Measurements from ENCODE around the gene E2F1.

E2F1 gene

DNA sequence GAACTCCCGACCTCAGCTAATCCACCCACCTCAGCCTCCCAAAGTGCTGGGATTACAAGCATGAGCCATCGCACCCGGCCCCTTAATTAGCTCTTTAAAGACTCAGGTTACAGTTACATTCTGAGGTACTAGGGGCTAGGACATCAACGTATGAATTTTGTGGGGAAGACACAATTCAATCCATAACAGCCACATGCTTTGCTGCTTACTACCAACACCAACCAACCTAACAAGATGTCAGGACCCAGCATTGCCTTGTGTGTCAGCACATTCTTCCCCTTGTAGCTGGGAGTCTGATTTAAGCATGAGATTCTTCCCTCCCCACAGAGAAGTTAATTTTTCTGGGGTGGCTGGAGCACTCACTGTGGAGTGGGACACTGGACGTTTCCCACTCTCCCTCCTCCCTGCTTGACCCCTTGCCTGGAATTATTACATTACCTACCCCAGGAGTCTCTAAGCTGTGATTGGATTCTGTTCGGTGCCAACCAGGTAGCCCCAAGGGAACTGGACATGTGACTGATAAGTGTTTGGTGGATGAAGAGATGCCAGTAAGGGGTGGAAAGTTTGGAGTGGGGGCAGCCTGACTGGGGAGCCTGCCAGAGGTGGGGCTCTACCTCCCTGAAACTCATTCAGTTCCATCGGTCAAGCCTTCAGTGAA lies 39.6 kb upstream of the E2F1 start:
- no peak overlapping the region for H3K4me2 ChIP-seq (ENCODE audit: low read length)
- no peaks in the 10 kb centered on the region for H3K9me3 ChIP-seq (ENCODE audit: control insufficient read depth, insufficient read depth, low read length)
- no peaks in the 10 kb centered on the region for H3K36me3 ChIP-seq (ENCODE audit: control insufficient read depth, low read length)
- H3K27me3 ChIP-seq (ENCODE audit: control insufficient read depth, low read length): no peaks in the 10 kb centered on the region
- no peaks in the 10 kb centered on the region for H3K79me2 ChIP-seq (ENCODE audit: control insufficient read depth, low read length)
- TF ChIP-seq, protein P1, sequence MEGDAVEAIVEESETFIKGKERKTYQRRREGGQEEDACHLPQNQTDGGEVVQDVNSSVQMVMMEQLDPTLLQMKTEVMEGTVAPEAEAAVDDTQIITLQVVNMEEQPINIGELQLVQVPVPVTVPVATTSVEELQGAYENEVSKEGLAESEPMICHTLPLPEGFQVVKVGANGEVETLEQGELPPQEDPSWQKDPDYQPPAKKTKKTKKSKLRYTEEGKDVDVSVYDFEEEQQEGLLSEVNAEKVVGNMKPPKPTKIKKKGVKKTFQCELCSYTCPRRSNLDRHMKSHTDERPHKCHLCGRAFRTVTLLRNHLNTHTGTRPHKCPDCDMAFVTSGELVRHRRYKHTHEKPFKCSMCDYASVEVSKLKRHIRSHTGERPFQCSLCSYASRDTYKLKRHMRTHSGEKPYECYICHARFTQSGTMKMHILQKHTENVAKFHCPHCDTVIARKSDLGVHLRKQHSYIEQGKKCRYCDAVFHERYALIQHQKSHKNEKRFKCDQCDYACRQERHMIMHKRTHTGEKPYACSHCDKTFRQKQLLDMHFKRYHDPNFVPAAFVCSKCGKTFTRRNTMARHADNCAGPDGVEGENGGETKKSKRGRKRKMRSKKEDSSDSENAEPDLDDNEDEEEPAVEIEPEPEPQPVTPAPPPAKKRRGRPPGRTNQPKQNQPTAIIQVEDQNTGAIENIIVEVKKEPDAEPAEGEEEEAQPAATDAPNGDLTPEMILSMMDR (IDR thresholded peaks at IDR 0.05; ENCODE audit: low read depth, low read length, poor library complexity, severe bottlenecking): no peak
- no peak for TF ChIP-seq EZH2phosphoT487 (IDR thresholded peaks at IDR 0.05; ENCODE audit: borderline replicate concordance, low read length)
- no peaks in the 10 kb centered on the region for H3K9me2 ChIP-seq (replicated peaks; ENCODE audit: control insufficient read depth, low read length)
- H3F3A ChIP-seq (ENCODE audit: control insufficient read depth, insufficient read depth): peaks cover 6% of the 10 kb centered on the region; the same call in 1 of the 2 replicates
- H3K27ac ChIP-seq (ENCODE audit: low read depth, low read length): no peak overlapping the region
- H3K4me1 ChIP-seq (ENCODE audit: control insufficient read depth, low read length): peaks cover 3% of the 10 kb centered on the region
- H3K4me3 ChIP-seq (ENCODE audit: low read length): no peak overlapping the region
- H4K20me1 ChIP-seq (ENCODE audit: control insufficient read depth, insufficient read depth, low read depth, low read length): no peaks in the 10 kb centered on the region

DNA sequence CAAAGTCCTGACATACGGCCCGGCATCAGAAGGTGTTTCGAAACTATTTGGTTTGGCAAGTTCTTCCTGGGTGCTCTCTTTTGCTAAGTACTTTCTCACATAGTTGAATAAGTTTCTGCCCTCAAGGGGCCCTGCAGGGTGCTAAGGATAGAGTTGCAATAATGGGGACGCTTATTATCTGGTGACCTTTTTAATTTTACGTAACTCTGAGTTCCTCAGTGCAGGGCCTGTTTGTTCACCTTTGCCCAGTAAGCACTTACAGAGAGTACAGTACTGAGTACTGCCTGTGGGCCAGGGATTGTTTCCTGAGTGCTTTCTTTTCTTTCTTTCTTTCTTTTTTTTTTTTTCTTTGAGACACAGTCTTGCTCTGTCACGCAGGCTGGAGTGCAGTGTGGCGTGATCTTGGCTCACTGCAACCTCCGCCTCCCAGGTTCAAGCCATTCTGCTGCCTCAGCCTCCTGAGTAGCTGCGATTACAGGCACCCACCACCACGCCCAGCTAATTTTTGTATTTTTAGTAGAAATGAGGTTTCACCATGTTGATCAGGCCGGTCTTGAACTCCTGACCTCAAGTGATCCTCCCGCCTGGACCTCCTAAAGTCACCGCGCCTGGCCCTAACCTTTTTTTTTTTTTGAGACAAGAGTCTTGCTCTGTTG lies 38.4 kb upstream of the E2F1 start:
- TF ChIP-seq, protein P1 (IDR thresholded peaks at IDR 0.05; ENCODE audit: low read depth, low read length, poor library complexity, severe bottlenecking): no peak
- TF ChIP-seq EZH2phosphoT487 (IDR thresholded peaks at IDR 0.05; ENCODE audit: borderline replicate concordance, low read length): no peak
- H3K27me3 ChIP-seq (ENCODE audit: control insufficient read depth, low read length): no peaks in the 10 kb centered on the region
- no peaks in the 10 kb centered on the region for H4K20me1 ChIP-seq (ENCODE audit: control insufficient read depth, insufficient read depth, low read depth, low read length)
- peaks cover under 1% of the 10 kb centered on the region; the same call in 1 of the 2 replicates for H3K79me2 ChIP-seq (ENCODE audit: control insufficient read depth, low read length)
- no peak overlapping the region for H3K4me2 ChIP-seq (ENCODE audit: low read length)
- no peaks in the 10 kb centered on the region for H3K36me3 ChIP-seq (ENCODE audit: control insufficient read depth, low read length)
- peaks cover 6% of the 10 kb centered on the region; the same call in 1 of the 2 replicates for H3F3A ChIP-seq (ENCODE audit: control insufficient read depth, insufficient read depth)
- no peak overlapping the region for H3K4me3 ChIP-seq (ENCODE audit: low read length)
- no peaks in the 10 kb centered on the region for H3K9me2 ChIP-seq (replicated peaks; ENCODE audit: control insufficient read depth, low read length)
- peaks cover 13% of the 10 kb centered on the region for H3K4me1 ChIP-seq (ENCODE audit: control insufficient read depth, low read length)
- no peak overlapping the region for H3K27ac ChIP-seq (ENCODE audit: low read depth, low read length)
- no peaks in the 10 kb centered on the region for H3K9me3 ChIP-seq (ENCODE audit: control insufficient read depth, insufficient read depth, low read length)

- Histone ChIP-seq H3K4me2 (ENCODE audit: low read length) (no peak overlapping the region), H3K27me3 (ENCODE audit: control insufficient read depth, low read length) (no peaks in the 10 kb centered on the region), H3K4me1 (ENCODE audit: control insufficient read depth, low read length) (peaks cover 21% of the 10 kb centered on the region), H3K36me3 (ENCODE audit: control insufficient read depth, low read length) (no peaks in the 10 kb centered on the region), H3K9me3 (ENCODE audit: control insufficient read depth, insufficient read depth, low read length) (no peaks in the 10 kb centered on the region), H3K9me2 (replicated peaks; ENCODE audit: control insufficient read depth, low read length) (no peaks in the 10 kb centered on the region), H3K79me2 (ENCODE audit: control insufficient read depth, low read length) (peaks cover 3% of the 10 kb centered on the region; the same call in 1 of the 2 replicates), H3K4me3 (ENCODE audit: low read length) (no peak overlapping the region), H4K20me1 (ENCODE audit: control insufficient read depth, insufficient read depth, low read depth, low read length) (no peaks in the 10 kb centered on the region), H3K27ac (ENCODE audit: low read depth, low read length) (no peak overlapping the region), H3F3A (ENCODE audit: control insufficient read depth, insufficient read depth) (no peaks in the 10 kb centered on the region)
- TF ChIP-seq EZH2phosphoT487 (IDR thresholded peaks at IDR 0.05; ENCODE audit: borderline replicate concordance, low read length): no peak
Measured at GRCh38 chr20:33721391-33722140, 35.4 kb upstream of the E2F1 start.

Data from DOHH2 (cell line).